DMS153 treated with DMSO at 0.1 percent for 48 hours (cell line): ENCODE measurements around the gene KMT2A.
"Not testable (repeated sequence)": the region's sequence is repeated elsewhere in the genome, so short reads cannot be mapped to it uniquely, and the experiment has no call there.

Experiments used
- DNase-seq: peaks from one replicate; lab custom pipeline; 2025; ENCODE audit not compliant: unreplicated experiment; lab: John Stamatoyannopoulos, UW

The KMT2A gene

DNA sequence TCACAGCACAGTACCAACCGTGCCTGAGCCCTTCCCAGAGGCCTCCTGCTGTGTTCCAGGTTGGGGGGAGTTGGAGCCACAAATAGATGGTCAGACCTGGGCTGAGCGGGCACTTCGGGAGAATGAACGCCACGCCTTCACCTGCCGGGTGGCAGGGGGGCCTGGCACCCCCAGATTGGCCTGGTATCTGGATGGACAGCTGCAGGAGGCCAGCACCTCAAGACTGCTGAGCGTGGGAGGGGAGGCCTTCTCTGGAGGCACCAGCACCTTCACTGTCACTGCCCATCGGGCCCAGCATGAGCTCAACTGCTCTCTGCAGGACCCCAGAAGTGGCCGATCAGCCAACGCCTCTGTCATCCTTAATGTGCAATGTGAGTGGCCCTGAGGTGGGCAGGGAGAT lies 95.8 kb downstream of the KMT2A start:
- DNase-seq = no peak

DNA sequence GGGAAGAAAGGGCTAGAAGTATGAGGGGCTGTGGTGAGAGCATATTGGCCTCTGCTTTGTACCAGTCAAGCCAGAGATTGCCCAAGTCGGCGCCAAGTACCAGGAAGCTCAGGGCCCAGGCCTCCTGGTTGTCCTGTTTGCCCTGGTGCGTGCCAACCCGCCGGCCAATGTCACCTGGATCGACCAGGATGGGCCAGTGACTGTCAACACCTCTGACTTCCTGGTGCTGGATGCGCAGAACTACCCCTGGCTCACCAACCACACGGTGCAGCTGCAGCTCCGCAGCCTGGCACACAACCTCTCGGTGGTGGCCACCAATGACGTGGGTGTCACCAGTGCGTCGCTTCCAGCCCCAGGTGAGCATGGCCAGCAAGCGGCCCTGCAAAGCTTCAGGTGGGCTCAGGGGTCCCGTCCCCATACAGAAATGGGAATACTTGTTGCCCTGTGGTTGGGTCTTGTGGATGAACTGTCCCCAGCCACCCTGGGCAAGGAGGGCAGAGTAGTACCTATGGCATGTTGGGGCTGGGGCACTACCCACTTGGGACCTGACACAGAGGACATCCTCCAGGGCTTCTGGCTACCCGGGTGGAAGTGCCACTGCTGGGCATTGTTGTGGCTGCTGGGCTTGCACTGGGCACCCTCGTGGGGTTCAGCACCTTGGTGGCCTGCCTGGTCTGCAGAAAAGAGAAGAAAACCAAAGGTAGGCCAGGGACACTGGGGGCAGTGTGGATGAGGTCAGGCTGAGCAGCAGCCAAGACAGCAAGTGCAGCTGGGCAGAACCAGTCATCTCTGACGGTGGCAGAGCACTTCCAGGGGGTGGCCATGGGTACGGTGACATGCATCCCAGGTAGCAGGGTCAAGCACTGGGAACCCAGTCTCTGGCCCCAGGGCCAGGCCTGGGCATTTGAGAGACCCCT lies 96.8 kb downstream of the KMT2A start:
- DNase-seq = no peak

DNA sequence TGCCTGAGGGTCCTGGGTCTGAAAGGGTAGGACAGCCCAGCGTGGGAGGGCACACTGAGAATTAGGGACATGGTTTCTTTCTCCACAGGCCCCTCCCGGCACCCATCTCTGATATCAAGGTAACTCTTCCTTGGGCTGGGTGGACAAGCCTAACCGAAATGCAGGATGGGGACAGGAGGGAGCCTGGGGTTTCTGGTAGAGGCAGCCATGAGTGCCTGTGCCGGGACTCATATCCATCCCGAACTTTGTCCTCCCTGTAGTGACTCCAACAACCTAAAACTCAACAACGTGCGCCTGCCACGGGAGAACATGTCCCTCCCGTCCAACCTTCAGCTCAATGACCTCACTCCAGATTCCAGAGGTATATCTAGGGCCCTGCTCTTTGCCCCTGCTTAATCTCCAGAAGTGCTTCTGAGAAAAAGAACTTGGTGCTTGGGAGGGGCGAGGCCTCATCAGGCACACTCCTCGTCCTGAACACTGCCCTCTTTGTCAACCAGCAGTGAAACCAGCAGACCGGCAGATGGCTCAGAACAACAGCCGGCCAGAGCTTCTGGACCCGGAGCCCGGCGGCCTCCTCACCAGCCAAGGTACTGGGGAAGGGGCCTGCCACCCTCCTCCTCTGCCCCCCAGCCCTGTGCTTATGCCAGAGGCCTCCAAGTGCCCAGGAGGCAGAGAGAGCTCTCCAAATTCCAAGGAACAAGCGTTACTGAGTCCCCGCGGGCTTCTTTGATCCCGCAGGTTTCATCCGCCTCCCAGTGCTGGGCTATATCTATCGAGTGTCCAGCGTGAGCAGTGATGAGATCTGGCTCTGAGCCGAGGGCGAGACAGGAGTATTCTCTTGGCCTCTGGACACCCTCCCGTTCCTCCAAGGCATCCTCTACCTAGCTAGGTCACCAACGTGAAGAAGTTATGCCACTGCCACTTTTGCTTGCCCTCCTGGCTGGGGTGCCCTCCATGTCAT lies 97.8 kb downstream of the KMT2A start:
- no peak for DNase-seq

DNA sequence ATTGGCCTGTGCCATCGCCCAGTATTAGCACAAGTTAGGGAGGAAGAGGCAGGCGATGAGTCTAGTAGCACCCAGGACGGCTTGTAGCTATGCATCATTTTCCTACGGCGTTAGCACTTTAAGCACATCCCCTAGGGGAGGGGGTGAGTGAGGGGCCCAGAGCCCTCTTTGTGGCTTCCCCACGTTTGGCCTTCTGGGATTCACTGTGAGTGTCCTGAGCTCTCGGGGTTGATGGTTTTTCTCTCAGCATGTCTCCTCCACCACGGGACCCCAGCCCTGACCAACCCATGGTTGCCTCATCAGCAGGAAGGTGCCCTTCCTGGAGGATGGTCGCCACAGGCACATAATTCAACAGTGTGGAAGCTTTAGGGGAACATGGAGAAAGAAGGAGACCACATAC lies 99.0 kb downstream of the KMT2A start:
- no peak for DNase-seq

DNA sequence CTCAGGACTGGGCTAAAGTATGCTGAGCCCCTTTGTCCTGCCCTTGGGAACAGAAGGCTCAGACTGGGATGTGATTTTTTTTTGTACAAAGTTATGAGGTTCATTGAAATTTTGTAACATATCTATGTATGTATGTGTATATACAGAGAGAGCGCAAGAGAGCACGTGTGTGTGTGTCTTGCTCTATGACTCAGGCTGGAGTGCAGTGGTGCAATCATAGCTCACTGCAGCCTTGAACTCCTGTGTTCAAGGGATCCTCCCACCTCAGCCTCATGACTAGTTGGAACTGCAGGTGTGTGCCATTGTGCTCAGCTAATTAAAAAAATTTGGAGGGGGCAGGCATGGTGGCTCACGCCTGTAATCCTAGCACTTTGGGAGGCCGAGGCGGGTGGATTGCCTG lies 100.4 kb downstream of the KMT2A start:
- DNase-seq = no peak

DNA sequence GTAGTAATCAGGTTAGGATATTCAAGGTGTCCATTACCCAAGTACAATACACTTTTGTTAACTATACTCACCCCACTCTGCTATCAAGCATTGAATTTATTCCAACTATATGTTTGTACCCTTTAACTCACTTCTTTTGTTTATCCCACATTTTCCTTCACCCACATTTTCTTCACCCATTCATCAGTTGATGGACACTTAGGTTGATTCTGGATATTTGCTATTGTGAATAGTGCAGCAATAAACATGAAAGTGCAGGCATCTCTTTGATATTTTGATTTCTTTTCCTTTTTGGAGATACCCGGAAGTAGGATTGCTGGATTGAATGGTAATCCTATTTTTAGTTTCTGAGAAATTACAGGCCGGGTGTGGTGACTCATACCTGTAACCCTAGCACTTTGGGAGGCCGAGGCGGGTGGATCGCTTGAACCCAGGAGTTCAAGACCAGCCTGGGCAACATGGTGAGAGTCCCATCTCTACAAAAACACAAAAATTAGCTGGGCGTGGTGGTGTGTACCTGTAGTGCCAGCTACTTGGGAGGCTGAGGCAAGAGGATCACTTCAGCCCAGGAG lies 101.2 kb downstream of the KMT2A start:
- no peak for DNase-seq

DNA sequence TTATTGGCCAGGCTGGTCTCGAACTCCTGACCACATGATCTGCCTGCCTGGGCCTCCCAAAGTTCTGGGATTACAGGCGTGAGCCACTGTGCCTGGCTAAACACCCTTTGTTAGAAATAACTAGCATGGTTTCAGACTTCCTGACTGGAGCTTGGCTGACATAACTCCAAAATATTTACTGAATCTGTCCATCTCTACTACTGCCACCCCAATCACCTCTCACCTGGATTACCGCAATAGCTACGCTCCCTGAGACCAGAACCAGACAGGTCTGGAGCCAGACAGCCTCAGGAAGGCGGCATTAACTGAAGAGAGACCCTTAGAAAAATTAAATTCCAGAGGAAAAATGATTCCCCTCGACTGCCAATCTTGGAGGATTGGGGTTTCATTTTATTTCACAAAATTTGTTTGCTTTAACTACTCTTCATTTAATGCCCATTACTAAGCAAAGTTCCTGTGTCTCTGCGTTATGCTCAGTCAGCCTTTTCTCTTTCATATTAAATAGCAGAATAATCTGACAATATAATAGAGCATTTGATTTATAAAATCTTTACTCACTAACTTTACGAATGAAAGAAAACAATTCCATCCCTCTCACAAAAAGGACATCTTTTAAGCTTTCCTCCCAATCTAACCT lies 107.8 kb downstream of the KMT2A start:
- DNase-seq = no peak

DNA sequence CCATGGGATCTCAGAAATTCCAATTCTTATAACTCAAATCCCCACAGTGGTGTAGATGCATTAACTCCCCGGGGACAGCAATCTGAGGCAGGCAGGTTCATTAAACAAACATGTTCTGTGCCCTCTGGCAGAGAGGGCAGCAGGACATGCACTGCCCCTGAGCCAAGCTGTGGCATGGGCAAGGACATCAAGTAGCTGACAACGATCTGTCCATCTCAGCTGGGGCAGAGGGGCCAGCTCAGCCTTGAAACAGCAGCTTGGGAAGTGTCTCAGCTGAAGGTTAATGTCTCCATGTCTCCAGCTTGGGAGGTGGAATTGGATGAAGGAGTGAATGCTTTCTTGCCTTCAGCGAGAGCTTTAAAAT lies 108.3 kb downstream of the KMT2A start:
- DNase-seq = no peak

DNA sequence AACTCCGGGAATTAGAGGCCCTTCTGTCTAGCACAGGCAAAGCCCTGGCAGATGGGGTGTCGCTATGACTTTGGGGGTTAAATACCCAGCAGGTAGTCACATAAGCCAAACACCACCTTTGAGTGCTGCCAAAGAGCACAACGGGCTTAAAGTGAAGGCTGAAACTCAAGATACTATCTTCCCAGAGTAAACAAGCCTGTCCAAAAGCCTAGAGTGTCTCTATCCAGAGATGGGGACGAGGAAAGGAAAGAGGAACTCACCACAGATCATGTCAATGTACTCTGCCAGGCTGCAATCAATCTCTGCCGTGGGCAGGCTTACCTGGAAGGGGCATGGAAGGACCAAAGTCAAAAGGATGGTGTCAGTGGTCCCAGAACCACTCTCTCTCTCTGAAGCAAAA lies 109.2 kb downstream of the KMT2A start:
- DNase-seq = no peak

DNA sequence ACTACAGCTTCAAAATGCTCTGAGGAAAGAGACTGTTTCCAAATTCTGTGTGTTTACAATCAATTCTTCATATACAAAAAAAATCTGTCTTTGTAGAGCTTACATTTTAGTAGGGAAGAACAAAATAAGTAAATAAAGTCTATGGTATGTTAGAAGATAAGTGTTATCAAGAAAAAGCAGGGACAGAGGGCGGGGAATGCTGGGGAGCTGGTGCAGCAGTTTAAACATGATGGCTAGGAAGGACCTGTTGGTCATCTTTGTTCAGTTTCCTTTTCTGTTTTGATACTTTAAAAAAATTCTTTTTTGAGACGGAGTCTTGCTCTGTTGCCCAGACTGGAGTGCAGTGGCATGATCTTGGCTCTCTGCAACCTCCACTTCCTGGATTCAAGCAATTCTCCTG lies 110.8 kb downstream of the KMT2A start:
- DNase-seq = no peak

DNA sequence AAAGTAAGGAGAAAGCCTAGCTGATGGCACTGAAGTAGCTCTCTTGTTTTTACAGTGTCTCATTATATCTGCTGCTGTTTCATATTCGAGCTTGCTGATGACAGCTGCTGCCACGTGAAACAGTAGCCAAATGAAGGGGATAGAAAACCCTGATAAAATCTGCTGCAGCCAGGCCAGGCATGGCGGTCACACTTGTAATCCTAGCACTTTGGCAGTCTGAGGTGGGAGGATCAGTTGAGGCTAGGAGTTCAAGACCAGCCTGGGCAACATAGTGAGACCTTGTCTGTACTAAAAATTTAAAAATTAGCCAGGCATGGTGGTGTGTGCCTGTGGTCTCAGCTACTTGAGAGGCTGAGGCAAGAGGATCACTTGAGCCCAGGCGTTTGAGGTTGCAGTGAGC lies 116.0 kb downstream of the KMT2A start:
- no peak for DNase-seq

DNA sequence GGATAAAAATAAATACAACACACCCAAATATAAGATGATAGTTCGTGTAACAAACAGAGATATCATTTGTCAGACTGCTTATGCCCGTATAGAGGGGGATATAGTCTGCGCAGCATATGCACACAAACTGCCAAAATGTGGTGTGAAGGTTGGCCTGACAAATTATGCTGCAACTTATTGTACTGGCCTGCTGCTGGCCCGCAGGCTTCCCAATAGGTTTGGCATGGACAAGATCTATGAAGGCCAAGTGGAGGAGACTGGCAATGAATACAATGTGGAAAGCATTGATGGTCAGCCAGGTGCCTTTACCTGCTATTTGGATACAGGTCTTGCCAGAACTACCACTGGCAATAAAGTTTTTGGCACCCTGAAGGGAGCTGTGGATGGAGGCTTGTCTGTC lies 124.5 kb downstream of the KMT2A start:
- no peak for DNase-seq

DNA sequence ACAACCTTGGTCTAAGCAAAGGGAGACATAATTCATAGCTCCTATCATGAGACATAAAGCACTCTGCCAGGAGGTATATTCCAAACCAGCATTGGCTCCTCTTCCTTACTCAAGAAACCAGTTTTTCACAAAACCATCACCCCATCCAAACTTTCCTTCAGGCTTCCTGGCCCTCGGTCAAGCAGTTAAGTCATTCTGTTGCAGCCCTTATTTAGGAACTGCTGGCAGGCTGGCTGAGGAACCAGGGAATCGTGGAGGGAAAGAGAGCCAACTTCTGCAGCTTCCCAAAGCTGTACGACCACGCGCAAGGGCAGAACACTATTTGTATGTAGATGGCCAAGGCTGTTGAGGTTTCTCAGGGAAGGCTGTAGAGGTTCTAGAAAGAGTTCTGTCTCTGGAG lies 128.8 kb downstream of the KMT2A start:
- no peak for DNase-seq

DNA sequence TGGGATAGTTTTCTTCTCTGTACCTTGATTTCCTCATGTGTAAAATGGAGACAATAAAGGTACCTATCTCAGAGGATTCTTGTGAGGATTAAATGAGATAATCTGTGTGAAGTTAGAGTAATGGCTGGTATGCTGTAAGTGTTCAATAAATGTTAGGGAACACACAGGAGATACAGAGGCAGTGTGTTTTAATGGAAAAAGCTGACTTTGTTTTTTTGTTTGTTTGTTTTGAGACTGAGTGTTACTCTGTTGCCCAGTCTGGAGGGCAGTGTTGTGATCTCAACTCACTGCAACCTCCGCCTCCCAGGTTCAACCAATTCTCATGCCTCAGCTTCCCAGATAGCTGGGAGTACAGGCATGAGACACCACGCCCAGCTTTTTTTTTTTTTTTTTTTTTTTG lies 133.4 kb downstream of the KMT2A start:
- DNase-seq = no peak

DNA sequence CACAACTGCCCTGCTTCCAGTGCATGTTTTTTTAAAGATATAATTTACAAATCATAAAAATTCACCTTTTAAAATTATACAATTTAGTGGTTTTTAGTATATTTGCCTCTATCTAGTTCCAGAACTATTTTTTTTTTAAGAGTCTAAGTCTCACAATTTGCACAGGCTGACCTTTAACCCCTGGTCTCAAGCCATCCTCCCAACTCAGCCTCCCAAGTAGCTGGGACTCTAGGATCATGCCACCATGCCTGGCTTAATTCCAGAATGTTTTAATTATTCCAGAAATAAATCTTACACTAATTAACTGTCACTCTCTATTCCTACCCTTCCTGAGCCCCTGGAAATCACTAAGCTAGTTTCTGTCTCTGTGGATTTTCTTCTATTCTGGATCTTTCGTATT lies 134.5 kb downstream of the KMT2A start:
- no peak for DNase-seq

DNA sequence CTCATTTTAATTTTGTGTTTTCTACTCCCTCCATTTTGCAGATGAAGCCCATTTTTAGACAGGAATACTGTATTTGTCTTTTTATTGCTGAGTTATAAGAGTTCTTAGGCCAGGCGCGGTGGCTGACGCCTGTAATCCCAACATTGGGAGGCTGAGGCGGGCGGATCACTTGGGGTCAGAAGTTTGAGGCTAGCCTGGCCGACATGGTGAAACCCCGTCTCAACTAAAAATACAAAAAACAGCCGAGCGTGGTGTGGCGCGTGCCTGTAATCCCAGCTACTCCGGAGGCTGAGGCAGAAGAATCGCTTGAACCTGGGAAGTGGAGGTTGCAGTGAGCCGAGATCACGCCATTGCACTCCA lies 135.4 kb downstream of the KMT2A start:
- DNase-seq = not testable (repeated sequence)

DNA sequence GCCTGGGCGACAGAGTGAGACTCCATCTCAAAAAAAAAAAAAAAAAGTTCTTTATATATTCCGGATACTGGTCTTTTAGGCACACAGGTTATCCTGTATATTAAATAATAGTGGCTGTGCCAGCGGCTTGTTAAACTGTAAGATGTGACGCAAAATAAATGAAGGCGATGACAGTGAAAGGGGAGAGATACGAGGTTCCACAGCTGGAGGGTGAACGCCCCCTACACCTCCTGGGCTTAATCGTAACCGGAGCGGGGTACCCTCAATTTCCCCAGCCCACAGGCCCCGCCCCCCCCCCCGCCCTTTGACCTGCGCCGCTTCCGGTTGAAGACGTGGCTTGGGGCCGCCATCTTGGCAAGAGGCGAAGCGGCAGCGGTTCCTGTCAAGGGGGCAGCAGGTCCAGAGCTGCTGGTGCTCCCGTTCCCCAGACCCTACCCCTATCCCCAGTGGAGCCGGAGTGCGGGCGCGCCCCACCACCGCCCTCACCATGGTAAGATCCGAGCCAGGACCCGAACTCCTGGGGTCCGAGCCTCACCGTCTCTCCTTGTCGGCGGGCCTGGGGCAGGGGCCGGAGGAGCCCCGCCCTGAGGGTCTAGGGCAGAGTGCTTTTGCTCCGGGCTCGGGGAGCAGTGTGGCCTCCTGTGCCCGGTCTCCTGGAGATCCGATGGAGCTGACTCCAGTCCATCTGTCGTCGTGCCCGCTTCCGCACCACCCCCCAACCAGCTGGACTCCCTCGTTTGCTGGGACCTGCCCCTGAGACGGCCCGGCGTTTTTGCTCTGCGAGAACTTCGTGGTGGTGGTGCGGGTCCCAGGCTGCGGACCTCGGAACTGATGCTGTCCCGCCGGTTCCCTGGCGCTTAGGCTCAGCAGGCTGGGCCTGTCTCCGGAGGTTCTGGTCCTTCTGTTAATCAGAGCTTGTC lies 136.0 kb downstream of the KMT2A start, which contains the start of gene ARCN1:
TSS of gene ARCN1 (plus strand) at position 349 of the 920 bp plus-strand sequence. CDS start at position 488, 139 bp downstream.
- peak; percentile 56 for DNase-seq

DNA sequence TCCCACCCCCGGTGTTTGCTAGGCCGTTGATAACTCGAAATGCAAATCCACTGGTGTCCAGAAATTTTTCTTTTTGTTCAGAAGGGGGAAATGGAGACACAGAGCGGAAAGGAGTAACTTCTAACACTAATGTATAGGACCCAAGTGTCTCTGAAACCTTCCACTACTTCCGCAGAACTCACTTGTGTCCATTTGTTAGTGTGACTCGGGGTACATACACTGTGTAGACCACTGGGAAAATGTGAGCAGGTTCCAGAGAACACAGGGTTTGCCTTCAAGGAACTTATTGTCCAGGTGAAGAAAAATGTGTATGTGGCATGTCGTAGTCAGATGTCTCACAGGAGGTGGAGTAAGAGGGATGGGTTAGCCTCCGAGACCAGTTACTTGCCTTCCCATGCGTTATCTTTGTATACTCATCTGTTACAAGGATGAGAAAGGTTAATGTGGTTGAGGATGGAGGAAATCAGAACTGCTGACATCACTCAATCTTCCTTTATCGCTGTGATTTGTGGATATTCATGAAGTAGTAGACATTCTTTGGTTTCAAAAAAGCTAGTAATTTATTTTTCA lies 136.8 kb downstream of the KMT2A start:
- DNase-seq = no peak

DNA sequence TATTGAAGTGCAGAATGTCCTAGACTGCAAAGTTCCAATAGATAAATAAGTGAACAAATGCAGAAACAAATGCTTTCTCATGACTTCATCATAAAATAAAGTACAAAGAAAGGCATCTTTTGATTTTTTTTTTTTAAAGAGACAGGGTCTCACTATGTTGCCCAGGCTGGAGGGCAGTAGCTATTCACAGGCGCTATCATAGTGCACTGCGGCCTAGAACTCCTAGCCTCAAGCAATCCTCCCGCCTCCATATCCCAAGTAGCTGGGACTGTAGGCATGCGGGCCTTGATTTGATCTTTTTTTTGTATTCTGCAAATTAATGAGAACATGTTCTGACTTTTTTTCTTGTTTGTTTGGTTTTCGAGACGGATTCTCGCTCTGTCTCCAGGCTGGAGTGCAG lies 138.3 kb downstream of the KMT2A start:
- no peak for DNase-seq
